HG02610 (cell line): Measurements from ENCODE around the gene CLMN.
A peak's percentile ranks its signal among the peaks of the same experiment; 100 is the strongest.

Source experiments
- ATAC-seq: cut with Tn5 transposase; IDR thresholded peaks from one replicate; pipeline ENCODE4 v1.9.1; 2021; ENCODE audit warnings: mild to moderate bottlenecking, moderate library complexity; ENCODE audit not compliant: unreplicated experiment

Gene CLMN

DNA sequence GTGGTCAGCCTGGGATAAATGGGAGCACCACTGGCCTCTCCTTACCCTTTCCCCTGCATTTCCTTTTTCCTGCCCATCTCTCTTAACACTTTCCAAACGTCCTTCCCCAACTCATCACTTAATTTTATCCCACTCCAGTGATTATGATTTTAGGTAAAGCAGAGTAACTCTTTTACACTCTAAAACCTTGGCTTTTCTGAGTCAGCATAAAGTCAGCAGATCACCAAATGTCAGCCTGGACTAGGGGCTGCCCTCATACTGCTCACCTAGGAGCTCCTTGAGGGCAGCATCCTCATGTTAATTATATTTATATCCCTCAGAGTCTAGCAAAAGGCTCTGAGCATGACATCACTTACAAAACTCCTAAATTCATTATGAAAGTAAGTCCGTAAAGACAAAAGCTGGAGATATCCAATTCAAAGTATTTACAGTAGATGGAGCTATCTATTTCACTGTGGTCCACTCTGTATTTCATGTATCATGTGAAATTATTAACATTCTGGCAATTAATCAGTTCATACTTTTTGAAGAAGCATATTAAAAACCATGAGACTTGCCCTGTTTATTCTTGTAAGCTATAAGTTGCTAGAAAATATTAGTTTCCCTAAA lies 145.4 kb downstream of the CLMN start:
- no peak for ATAC-seq

DNA sequence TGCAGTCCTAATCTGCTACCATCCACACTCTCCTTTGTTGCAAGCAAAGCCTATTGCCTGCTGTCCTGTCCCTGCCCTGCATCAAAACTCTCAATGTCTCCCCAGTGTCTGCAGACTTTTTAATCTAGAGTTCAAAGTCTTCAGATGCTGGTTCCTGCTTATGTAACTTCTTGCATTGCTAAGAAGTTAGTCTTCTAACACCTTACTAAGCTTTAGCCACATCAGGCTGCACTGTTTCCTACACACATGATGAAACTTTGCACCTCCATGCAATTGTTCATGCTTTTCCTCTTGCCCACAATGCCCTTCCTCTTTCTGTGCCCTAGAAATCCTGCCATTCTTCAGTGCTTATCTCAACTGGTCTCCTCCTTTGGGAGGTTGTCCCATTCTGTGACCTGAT lies 146.2 kb downstream of the CLMN start:
- no peak for ATAC-seq

DNA sequence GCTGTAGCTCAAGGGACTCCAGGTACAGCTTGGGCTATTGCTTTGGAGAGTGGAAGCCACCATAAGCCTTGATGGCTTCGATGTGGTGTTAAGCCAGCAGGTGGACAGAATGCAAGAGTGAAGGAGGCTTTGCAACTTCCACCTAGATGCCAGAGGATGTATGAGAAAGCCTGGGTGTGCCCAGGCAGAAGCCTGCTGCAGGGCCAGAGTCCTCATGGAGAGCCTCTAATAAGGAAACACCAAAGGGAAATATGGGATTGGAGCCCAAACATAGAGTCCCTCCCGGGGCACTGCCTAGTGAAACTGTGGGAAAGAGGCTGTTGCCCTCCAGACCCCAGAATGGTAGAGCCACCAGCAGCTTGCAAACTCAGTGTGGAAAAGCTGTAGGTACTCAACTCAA lies 152.5 kb downstream of the CLMN start:
- ATAC-seq, result no peak

DNA sequence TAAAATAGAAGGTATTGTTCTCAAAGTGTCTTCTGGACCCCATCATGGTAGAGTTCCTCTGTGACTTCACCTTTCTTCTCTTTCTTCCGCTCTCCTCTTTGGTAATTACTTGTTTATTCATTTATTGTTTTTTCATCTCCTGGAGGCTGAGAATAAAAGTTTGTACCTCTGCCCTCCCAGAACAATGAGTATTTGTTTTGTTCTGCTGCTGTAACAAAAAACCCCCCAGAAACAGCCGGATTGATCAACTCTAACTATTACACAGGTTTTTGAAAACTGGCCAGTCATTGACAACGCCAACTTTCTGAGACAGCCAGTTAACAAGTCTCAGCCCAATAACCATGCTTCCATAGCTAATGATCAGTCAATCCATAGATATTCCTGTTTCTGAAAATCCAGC lies 154.2 kb downstream of the CLMN start:
- ATAC-seq, result no peak

DNA sequence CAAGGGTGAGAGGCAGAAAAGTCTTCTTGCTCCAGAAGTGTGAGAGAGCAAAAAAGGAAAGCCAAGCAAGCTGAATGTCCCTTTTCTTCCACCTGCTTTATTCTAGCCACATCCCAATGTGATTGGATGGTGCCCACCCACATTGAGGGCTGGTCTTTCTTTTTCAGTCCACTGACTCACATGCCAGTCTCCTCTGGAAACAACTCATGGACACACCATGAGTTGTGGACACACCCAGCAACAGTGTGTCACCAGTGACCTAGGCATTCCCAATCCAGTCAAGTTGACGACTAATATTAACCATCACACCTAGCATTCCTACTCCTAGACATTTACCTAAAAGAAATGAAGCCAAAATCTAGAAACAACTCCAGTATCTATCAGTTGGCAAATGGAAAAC lies 155.2 kb downstream of the CLMN start:
- no peak for ATAC-seq

DNA sequence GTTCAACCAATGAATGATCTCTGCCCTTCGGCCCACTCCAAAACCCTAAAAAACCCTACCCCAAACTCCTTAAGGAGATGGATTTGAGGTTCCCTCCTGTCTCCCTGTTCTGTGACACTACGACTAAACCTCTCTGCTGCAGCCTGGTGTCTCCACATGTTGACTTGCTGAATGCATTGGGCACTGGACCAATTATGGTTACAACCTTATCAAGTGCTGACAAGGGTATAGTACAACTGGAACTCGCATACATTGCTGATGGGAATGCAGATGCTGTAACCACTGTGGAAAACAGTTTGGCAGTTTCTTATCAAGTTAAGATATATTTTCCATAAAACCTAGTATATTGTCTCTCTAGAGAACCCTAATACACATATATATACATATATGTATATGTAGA lies 156.0 kb downstream of the CLMN start:
- no peak for ATAC-seq

DNA sequence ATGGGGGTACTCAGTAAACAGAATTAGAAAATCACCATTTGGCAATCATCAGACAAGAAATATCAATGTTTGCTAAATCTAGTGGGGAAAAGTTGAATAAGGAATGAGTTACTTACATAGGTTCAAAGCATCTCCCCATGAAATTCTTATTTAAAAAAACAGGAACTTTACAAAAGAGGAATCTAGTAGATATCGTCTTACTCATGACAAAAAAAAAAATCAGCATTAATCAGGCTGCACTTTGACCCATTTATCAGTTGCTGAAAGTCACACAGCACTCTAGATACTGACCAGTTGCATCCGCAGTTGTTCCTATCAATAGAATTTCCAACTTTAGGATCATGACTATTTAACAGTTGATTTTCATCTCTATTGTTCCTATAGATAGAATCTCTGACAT lies 156.6 kb downstream of the CLMN start:
- no peak for ATAC-seq

DNA sequence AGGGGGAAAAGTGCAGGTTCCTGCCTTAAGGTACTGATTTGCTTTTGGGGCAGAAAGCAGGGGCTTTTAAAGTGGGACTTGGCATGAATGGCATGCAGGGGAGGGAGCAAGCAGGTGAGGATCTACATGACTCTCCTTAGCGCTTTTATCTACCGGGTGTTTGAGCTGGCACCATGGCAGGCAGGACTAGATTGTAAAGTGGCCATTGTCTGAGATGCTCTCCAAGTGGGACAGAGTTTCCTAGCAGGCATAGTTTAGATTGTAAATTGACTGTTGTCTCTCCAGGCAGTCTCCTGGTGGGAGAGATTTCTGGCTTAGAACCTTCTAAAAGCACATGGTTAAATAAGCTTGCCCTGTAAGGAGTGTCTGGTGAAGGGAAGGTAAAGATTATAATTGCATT lies 157.1 kb downstream of the CLMN start:
- ATAC-seq, result no peak

DNA sequence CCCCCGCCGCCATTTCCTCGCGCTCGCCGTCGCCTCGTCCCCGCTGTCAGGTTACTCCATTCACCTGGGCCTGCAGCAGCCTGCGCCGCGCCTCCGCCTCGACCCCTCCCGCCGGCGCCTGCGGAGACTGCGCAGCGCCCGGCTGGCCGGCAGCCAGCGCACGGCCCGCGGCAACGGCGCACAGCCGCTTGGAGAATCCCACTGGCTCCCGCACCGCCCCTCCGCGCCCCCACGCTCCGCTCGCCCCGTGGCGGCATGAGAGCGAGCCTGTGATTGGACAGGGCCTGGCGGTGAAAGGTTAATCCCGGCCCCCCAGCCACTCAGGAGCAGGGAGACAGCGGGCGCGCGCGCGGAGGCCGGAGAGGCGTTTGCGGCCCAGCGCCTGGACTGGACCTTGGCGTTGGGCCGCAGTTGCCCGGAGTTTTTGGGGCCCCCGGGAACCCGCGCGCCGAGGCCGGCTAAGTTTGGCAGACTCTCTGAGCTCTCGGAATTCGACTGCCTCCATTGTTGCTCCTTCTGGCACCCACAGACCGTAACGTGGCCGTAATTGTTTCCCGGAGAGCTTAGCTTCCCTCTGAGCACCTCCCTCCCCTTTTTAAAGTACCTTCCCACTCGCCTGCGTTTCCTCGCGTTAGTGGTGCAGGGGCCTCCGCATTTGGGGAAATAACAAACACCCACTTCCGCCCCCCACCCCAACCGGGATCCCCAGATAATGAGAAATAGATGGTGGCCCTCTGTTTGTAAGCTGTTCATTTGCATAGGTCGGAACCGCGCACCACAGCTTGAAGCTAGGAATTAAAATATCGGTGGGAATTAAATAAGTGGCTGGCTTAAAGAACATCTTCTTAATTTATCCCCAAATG lies 162.2 kb downstream of the CLMN start, which contains the start of gene DICER1:
TSS of gene DICER1 (minus strand) at position 203 of the 863 bp plus-strand sequence. CDS start 24,071 bp downstream, outside the sequence.
- peak; percentile 75 for ATAC-seq

DNA sequence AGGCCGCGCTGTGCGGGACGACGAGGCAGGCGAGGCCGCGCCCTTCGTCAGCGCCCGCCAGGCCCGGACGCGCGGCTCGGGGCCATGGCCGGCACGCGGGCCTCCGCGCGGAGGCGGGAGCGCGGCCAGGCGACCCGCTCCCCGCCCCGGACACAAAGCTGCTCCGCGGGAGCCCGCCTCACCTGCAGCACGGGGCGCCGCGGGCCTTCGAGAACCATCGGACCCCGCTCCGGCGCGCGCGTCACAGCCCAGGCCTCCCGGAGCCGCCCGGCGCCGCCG lies 162.7 kb downstream of the CLMN start:
- ATAC-seq, result peak; percentile 28

DNA sequence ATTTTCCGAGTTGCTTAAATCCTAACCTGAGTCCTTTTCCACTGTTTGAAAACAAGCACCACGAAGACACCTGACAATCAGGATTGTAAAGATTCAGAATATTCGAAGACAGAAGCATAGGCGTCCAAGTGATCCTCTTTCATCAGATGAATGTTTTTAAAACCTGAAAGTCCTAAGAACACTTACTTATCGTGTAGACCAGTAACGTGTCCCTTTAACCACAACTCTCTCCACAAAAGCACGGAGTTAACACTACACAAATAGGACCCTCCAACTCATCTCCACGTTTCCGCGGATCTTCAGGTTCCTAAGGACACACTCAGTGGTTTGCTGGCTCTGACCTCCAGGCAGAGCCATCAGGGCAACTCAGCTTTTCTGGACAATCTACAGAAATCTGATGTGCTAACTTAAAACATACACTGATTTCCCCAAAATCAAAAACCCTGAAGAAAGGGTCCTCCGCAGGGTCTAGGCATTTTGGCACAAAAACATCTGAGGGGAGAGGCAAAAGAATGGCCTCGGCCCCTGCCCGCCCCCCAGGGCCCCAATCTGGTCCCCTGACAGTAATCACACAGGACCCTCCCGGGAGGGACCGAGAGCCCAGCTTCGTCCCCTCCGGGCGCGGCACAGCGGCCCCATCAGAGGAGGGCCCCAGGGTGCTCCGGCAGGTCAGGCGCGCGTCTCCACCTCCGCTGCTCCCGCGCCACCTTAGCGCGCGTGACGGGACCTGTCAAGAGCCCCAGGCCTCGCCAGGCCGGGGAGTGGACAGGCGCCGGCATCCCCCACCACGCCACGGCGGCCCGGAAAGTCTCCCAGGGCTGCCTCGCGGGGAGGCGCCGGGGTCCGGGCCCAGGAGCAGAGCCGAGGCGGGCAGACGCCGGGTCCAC lies 163.3 kb downstream of the CLMN start:
- peak; percentile 22 for ATAC-seq

DNA sequence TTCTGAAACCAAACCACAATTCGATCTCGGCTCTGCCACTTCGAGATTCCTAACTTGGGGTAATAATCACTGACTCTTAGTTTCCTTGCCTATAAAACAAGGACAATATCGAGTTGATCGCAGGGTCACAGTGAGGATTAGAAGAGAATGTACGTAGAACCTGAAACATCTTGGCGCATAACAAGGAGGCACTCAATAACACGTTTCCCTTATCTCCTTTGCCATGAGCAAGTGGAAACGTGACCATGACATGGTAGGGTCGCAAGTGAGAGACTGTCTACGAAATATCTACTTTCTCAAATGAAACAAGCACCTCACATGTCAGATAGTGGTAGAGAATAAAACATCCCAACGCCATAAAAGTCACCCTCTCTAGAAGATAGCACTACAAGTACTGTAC lies 164.7 kb downstream of the CLMN start:
- ATAC-seq, result no peak

DNA sequence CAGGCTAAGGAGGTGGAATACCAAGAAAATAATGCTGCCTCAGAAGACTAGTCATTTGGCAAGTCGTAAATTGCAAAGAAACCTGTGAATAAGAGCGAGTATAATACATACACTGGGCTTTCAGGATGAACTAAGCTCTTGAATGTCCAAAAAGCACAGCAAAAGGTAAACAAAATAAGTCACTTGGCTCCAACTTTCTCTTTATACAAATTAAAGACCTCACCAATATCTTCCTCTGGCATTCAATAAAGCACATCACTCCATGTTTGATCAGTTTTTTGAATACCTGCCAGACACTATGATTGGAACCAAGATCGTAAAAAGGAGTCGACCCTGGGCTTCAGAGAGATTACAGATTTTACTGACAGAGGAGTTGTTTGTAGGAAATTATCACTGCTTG lies 165.8 kb downstream of the CLMN start:
- no peak for ATAC-seq

DNA sequence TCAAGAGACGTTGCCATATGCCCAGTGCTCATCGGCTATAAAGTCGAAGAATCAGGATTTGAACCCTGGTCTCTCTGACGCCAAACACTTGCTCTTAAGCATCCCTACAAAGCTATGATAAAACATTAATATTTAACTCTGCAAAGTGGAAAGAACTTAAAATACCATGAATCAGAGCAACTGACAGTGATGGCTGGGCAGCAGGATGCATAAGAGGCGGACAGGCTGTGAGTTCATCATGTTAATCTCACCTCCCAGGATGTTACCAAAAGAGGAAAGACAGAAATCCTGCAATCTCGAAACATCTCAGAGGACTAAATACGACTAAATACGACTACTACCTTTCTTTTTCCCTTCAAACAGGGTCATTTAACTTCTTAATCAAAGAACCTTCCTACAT lies 168.1 kb downstream of the CLMN start:
- ATAC-seq, result no peak

DNA sequence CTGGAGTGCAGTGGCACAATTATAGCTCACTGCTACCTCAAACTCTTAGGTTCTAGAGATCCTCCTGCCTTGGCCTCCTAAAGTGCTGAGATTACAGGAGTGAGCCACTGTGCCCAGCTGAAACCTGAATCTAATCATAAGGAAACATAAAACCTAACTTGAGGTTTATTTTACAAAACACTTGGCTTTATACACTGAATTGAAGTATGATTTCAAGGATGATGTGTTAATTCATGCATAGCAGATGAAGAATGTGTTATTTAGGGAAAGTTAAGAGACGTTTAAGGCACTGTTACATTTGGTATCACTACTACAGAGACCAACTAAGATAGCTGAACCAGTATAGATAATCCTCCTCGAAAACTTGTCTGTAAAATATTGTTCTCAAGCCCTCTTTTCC lies 168.8 kb downstream of the CLMN start:
- ATAC-seq, result no peak

DNA sequence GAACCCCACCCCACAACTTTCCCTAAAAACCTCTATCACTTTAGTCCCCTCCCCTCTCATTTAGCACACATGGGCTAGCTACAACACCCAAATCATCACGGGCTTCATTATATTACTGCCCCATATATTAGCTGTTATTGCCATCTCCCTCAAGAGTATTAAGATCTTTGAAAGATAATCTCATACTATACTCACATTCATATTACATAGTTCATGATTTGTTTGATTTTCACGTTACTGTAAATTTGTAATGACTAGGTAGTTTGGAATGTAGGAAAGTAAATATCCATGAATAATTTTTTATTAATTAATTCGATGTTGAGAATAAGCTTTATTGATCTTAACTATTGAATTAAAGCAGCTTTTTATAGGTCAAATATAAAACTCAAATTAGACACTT lies 170.3 kb downstream of the CLMN start:
- no peak for ATAC-seq

DNA sequence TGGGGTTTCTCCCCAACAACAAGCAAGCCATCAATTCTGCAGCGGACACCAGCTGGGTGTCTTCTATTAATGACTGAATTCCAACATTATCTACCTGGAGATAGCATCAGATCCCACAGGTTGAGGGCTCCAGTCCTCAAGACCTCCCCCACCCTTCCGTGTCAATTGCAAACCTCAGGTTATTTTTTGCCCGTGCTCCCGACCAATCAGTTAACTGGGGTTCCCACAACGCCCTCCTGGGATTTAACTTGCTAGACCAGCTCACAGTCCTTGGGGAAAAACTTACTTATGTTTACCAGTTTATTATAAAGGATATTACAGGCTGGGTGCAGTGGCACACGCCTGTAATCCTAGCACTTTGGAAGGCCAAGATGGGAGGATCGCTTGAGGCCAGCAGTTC lies 172.1 kb downstream of the CLMN start:
- ATAC-seq, result no peak

DNA sequence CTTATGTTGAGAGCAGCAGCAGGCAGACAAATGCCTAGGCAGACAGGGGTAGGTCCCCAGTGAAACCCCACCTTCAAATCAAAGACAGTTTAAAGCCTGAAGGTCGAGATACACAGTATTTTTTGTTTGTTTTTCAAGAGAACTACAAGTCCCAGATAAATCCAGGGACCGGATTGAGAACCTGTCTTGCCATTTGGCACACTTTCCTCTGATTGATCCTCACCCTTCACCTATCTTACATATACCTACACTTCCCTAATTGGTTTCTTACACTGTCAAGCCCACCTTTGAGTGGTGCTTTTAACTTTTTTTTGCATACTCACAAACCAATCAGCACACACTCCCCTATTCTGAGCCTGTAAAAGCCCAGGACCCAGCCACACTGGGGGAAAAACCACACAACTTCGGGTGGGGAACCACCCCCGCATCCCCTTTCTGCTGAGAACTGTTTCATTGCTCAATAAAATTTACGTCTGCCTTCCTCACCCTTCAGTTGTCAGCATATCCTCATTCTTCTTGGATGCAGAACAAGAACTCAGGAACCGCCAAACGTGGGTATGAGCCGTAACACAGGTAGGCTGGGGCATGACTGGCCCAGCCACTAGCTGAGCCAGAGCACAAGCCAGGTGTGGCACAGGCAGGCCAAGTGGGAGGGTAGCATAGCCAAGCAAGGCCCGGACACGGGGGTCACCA lies 173.5 kb downstream of the CLMN start:
- ATAC-seq, result no peak

DNA sequence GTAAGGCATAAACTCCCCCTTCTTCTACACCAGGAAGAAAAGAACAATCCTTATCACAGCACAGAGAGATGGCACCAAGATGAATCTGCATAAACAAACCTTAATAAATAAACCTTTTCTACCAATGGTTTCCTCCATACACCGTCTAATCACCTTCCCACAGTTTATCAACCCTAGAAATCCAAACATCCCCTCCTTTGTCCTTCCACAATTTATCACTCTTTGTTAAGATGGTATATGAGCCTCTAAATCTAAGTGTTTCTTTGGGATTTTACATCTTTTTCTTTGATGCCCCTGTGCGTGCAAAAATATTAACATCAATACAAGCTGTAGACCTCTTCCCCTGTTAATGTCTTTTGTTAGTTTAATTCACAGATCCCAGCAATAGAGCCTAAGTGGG lies 174.9 kb downstream of the CLMN start:
- ATAC-seq, result no peak

DNA sequence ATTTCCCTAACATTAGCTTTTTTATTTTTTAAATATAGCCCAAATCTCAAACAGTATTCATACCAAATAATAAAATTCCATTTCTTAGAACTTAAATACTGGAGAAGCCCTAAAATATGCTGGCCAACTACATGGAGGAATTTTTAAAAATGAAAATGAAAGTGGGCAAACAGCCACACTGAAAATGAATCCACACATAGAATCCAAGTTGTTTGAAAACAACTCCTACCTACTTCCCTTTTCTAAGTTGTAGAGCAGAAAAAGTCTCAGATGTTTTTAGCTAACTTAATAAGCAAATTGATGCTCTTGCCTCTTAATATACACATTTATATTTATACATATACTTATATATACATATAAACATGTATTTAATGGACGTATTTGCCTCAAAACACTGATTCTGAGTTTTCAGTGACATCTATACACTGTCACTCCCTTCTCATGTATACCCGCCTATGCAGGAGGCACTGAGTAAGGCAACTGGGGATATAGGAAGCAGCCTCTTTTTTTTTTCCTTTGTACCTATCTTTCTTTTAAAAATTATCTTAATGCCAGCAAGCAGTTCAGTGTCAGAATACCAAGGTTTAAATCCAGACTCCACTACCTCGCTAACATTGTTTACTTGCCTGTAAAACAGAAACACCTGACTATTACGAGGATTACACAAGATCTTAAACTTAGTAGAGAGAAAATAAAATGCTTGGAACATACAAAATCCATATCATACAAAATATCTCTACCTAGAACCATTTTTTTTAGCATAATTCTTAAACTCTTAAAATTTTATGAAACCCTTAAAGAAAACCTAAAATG lies 175.7 kb downstream of the CLMN start:
- ATAC-seq, result no peak
